ENCODE data around the gene TMEM145. TPM values are rescaled to one million over a fixed set of nuclear protein-coding genes. Genes with fewer than 3 reads are reported as not detected.

The TMEM145 gene
- 0.12 TPM in 1 of 2 replicates, not detected in the other for total RNA-seq

GRCh38 chr19:42313096-42313839, at the start of gene TMEM145:
Gene TMEM145, plus strand, starts transcription at chr19:42313309. Its CDS starts 68 bp downstream, at chr19:42313377.

GRCh38 chr19:42268704-42269477, 44.2 kb upstream of the TMEM145 start, which contains the start of gene CIC:
Gene CIC, plus strand, starts transcription at chr19:42269252. Its CDS starts 2,532 bp downstream, at chr19:42271784.

GRCh38 chr19:42301646-42302203, 11.4 kb upstream of the TMEM145 start, which contains the start of gene PRR19:
Gene PRR19, plus strand, starts transcription at chr19:42302132. Its CDS starts 7,453 bp downstream, at chr19:42309585.

GRCh38 chr19:42325308-42325895, 12.3 kb downstream of the TMEM145 start, which contains the start of gene MEGF8:
Gene MEGF8, plus strand, starts transcription at chr19:42325635. Its CDS starts 609 bp downstream, at chr19:42326244.

Small RNAs within 50 kb of the gene (small RNA-seq; reads per million reads assigned to genes)
- not detected for gene MIR8077

Other genes starting within 250 kb of the TMEM145 start
- gene GRIK5, start 243.1 kb upstream of the TMEM145 start, total RNA-seq = 0.12 and 0.32 TPM in 2 replicates
- 28.2 and 28.4 TPM in 2 replicates for gene ZNF574, start 237.1 kb upstream of the TMEM145 start, total RNA-seq
- gene POU2F2, start 180.9 kb upstream of the TMEM145 start, total RNA-seq = 2.9 and 5.3 TPM in 2 replicates
- 18.0 and 19.6 TPM in 2 replicates for gene DEDD2, start 95.6 kb upstream of the TMEM145 start, total RNA-seq
- gene ZNF526, start 93.0 kb upstream of the TMEM145 start, total RNA-seq = 24.8 and 27.3 TPM in 2 replicates
- gene GSK3A, start 70.7 kb upstream of the TMEM145 start, total RNA-seq = 19.6 and 20.6 TPM in 2 replicates
- gene ERF, start 58.2 kb upstream of the TMEM145 start, total RNA-seq = 43.0 and 52.0 TPM in 2 replicates
- gene CIC, start 44.1 kb upstream of the TMEM145 start, total RNA-seq = 47.1 and 48.7 TPM in 2 replicates
- gene PRR19, start 11.2 kb upstream of the TMEM145 start, total RNA-seq = 0.32 and 0.49 TPM in 2 replicates
- 18.3 and 25.0 TPM in 2 replicates for gene PAFAH1B3, start 10.7 kb upstream of the TMEM145 start, total RNA-seq
- 25.3 and 35.7 TPM in 2 replicates for gene MEGF8, start 12.3 kb downstream of the TMEM145 start, total RNA-seq
- not detected in 2 replicates for gene CNFN, start 77.0 kb downstream of the TMEM145 start, total RNA-seq
- gene LIPE, start 114.1 kb downstream of the TMEM145 start, total RNA-seq = 3.1 and 3.3 TPM in 2 replicates
- not detected in 2 replicates for gene CXCL17, start 129.6 kb downstream of the TMEM145 start, total RNA-seq
- gene CEACAM1, start 215.2 kb downstream of the TMEM145 start, total RNA-seq = 1.5 and 1.6 TPM in 2 replicates